HEK293 (cell line): ENCODE results near the gene PCSK2.

Source experiments
- CTCF ChIA-PET: fragments of 350-600 bp; formaldehyde crosslinking; extraction: SDS; loops from one replicate; lab custom pipeline; 2021; ENCODE audit warnings: antibody characterized with exemption; lab: Yijun Ruan, JAX
- POLR2A ChIA-PET: fragments of 300-600 bp; formaldehyde crosslinking; extraction: SDS; loops from one replicate; lab custom pipeline; 2020; ENCODE audit warnings: antibody characterized with exemption, inconsistent platforms; lab: Yijun Ruan, JAX
- H3K27ac ChIP-seq: fragments of 200-500 bp; sonication (Bioruptor generic); 2 replicates; pipeline ENCODE4 v1.5.1; 2014; ENCODE audit warnings: low read depth, low read length, control low read depth, inconsistent platforms; ENCODE audit errors: extremely low read depth
- H3K36me3 ChIP-seq, 2 experiments: fragments of 200-500 bp in 1 of 2; sonication (Bioruptor generic) in 1 of 2; 1 replicate in 1 of 2; 2 replicates in 1 of 2; pipeline ENCODE4 v1.5.1; 2014 to 2017; ENCODE audit warnings: inconsistent platforms in 2 of 2, low read length in 2 of 2; ENCODE audit not compliant: control insufficient read depth in 2 of 2, insufficient read depth in 1 of 2
- H3K4me1 ChIP-seq: fragments of 200-500 bp; sonication (Bioruptor generic); 2 replicates; pipeline ENCODE4 v1.5.1; 2014; ENCODE audit warnings: mild to moderate bottlenecking, low read length, inconsistent platforms; ENCODE audit not compliant: control insufficient read depth, insufficient read depth
- H3K4me3 ChIP-seq: 2 replicates; pipeline ENCODE4 v1.5.1; 2011; ENCODE audit warnings: low read depth, mild to moderate bottlenecking, control low read depth, low read length, moderate library complexity
- H3K9me3 ChIP-seq: fragments of 200-500 bp; sonication (Bioruptor generic); 2 replicates; pipeline ENCODE4 v1.5.1; 2014; ENCODE audit warnings: low read depth, low read length, inconsistent platforms; ENCODE audit not compliant: control insufficient read depth, insufficient read depth
- MEIS1 ChIP-seq: sonication (generic); formaldehyde crosslinking; IDR thresholded peaks from 2 replicates; pipeline ENCODE4 v1.8.1; 2022; ENCODE audit warnings: missing genetic modification reagents, mild to moderate bottlenecking, borderline replicate concordance
- PRDM2 ChIP-seq: fragments of 450-650 bp; formaldehyde crosslinking; IDR thresholded peaks from 2 replicates; pipeline ENCODE4 v1.5.1; 2016; ENCODE audit warnings: missing biosample characterization, missing genetic modification characterization, borderline replicate concordance
- SETDB1 ChIP-seq: IDR thresholded peaks from one replicate; pipeline ENCODE4 v1.6.1; 2017; ENCODE audit warnings: mild to moderate bottlenecking, low read length, moderate library complexity, mixed read lengths; ENCODE audit not compliant: insufficient read length
- SP7 ChIP-seq: fragments of 450-650 bp; formaldehyde crosslinking; IDR thresholded peaks from 2 replicates; pipeline ENCODE4 v1.5.1; 2016; ENCODE audit warnings: missing biosample characterization, missing genetic modification characterization
- ZBTB6 ChIP-seq: fragments of 450-650 bp; formaldehyde crosslinking; IDR thresholded peaks from 2 replicates; pipeline ENCODE4 v1.5.1; 2017; ENCODE audit warnings: missing biosample characterization, missing genetic modification characterization
- ZNF138 ChIP-seq: fragments of 450-650 bp; formaldehyde crosslinking; IDR thresholded peaks from 2 replicates; pipeline ENCODE4 v1.5.1; 2016; ENCODE audit warnings: missing biosample characterization, missing genetic modification characterization, borderline replicate concordance
- ZNF169 ChIP-seq: fragments of 450-650 bp; formaldehyde crosslinking; IDR thresholded peaks from 2 replicates; pipeline ENCODE4 v1.5.1; 2016; ENCODE audit warnings: missing biosample characterization, missing genetic modification characterization
- ZNF174 ChIP-seq: fragments of 450-650 bp; formaldehyde crosslinking; IDR thresholded peaks from 2 replicates; pipeline ENCODE4 v1.5.0; 2017; ENCODE audit warnings: missing biosample characterization, mild to moderate bottlenecking, missing genetic modification characterization
- ZNF280C ChIP-seq: fragments of 450-650 bp; formaldehyde crosslinking; IDR thresholded peaks from 2 replicates; pipeline ENCODE4 v1.5.1; 2016; ENCODE audit warnings: missing biosample characterization, missing genetic modification characterization
- ZNF37A ChIP-seq: fragments of 450-650 bp; IDR thresholded peaks from 2 replicates; pipeline ENCODE4 v1.5.1; 2018; ENCODE audit warnings: missing biosample characterization, missing genetic modification characterization
- ZNF394 ChIP-seq: fragments of 450-650 bp; formaldehyde crosslinking; IDR thresholded peaks from 2 replicates; pipeline ENCODE4 v1.5.1; 2016; ENCODE audit warnings: missing biosample characterization, missing genetic modification characterization, mild to moderate bottlenecking, moderate library complexity, borderline replicate concordance
- ZNF416 ChIP-seq: fragments of 450-650 bp; formaldehyde crosslinking; IDR thresholded peaks from 2 replicates; pipeline ENCODE4 v1.5.1; 2016; ENCODE audit warnings: missing biosample characterization, missing genetic modification characterization
- ZNF449 ChIP-seq: fragments of 450-650 bp; formaldehyde crosslinking; IDR thresholded peaks from 2 replicates; pipeline ENCODE4 v1.5.1; 2017; ENCODE audit warnings: missing biosample characterization, mild to moderate bottlenecking, missing genetic modification characterization, moderate library complexity
- ZNF488 ChIP-seq: fragments of 450-650 bp; formaldehyde crosslinking; IDR thresholded peaks from 2 replicates; pipeline ENCODE4 v1.5.1; 2016; ENCODE audit warnings: missing biosample characterization, missing genetic modification characterization
- ZNF514 ChIP-seq: fragments of 450-650 bp; formaldehyde crosslinking; IDR thresholded peaks from 2 replicates; pipeline ENCODE4 v1.5.1; 2016; ENCODE audit warnings: missing biosample characterization, missing genetic modification characterization
- ZNF670 ChIP-seq: fragments of 450-650 bp; formaldehyde crosslinking; IDR thresholded peaks from 2 replicates; pipeline ENCODE4 v1.5.1; 2016; ENCODE audit warnings: missing biosample characterization, missing genetic modification characterization, low read depth

Gene PCSK2

GRCh38 chr20:17281478-17281877 is 54.6 kb downstream of the PCSK2 start:
- no peaks in the 10 kb centered on the region for H3K36me3 ChIP-seq
- ChIA-PET CTCF (interaction anchor here (0.6 to 2.3 kb wide), 8 partner anchors 11 to 479 kb away, joined by 3 to 10 read pairs (median 4); no protein-coding TSS in a partner anchor), POLR2A (no interaction called here)
- H3K27ac ChIP-seq = no peak overlapping the region
- H3K4me1 ChIP-seq = no peaks in the 10 kb centered on the region
- H3K4me3 ChIP-seq = no peak overlapping the region
- TF ChIP-seq ZNF37A (tag by site-specific recombination) (no peak), PRDM2 (tag by site-specific recombination) (no peak), SP7 (tag by site-specific recombination) (no peak), ZNF394 (tag by site-specific recombination) (no peak), ZBTB6 (no peak), ZNF449 (tag by site-specific recombination) (no peak), ZNF169 (tag by site-specific recombination) (no peak), ZNF280C (tag by site-specific recombination) (no peak), ZNF670 (tag by site-specific recombination) (no peak), MEIS1 (no peak), ZNF174 (tag by site-specific recombination) (no peak), ZNF488 (no peak), ZNF138 (tag by site-specific recombination) (no peak), ZNF514 (tag by site-specific recombination) (no peak), SETDB1 (no peak), ZNF416 (tag by site-specific recombination) (no peak)
- no peaks in the 10 kb centered on the region for H3K9me3 ChIP-seq
